HL-60 (cell line): ENCODE results near the gene H1-8.
A peak's percentile ranks its signal among the peaks of the same experiment; 100 is the strongest.

ENCODE experiments used
- DNase-seq, 2 experiments: peaks; one replicate each; pipeline ENCODE4 v3.0.0-alpha.2; 2010 to 2020; ENCODE audit warnings: low read depth in 1 of 2, low spot score in 1 of 2
- H3K27ac ChIP-seq: fragments of 250-450 bp; sonication (Bioruptor Pico); replicated peaks from 2 replicates; pipeline ENCODE4 v1.5.1; 2020; ENCODE audit warnings: mild to moderate bottlenecking, moderate library complexity
- H3K27me3 ChIP-seq: fragments of 250-450 bp; sonication (Bioruptor Pico); 2 replicates; pipeline ENCODE4 v1.5.1; 2021; ENCODE audit warnings: mild to moderate bottlenecking, moderate library complexity; ENCODE audit not compliant: insufficient read depth, poor library complexity, severe bottlenecking
- H3K4me3 ChIP-seq: replicated peaks from 2 replicates; pipeline ENCODE4 v1.5.1; 2011; ENCODE audit warnings: mild to moderate bottlenecking, control low read depth, low read length; ENCODE audit not compliant: insufficient read depth
- GABPA ChIP-seq: IDR thresholded peaks from 2 replicates; pipeline ENCODE4 v1.6.1; 2012; ENCODE audit warnings: low read depth
- POLR2AphosphoS5 ChIP-seq: IDR thresholded peaks from 2 replicates; pipeline ENCODE4 v1.6.1; 2012; ENCODE audit warnings: low read depth
- SPI1 ChIP-seq: IDR thresholded peaks from 2 replicates; pipeline ENCODE4 v1.6.1; 2012; ENCODE audit warnings: low read depth, mild to moderate bottlenecking, borderline replicate concordance
- TF ChIP-seq, protein P1 (sequence below): IDR thresholded peaks from 2 replicates; pipeline ENCODE4 v1.6.1; 2012; ENCODE audit warnings: low read depth; ENCODE audit not compliant: insufficient replicate concordance
- TF ChIP-seq, protein P2 (sequence below): IDR thresholded peaks from one replicate; pipeline ENCODE4 v1.5.1; 2011; ENCODE audit warnings: low read length, control low read depth, inconsistent platforms; ENCODE audit not compliant: insufficient read depth

Gene H1-8

DNA sequence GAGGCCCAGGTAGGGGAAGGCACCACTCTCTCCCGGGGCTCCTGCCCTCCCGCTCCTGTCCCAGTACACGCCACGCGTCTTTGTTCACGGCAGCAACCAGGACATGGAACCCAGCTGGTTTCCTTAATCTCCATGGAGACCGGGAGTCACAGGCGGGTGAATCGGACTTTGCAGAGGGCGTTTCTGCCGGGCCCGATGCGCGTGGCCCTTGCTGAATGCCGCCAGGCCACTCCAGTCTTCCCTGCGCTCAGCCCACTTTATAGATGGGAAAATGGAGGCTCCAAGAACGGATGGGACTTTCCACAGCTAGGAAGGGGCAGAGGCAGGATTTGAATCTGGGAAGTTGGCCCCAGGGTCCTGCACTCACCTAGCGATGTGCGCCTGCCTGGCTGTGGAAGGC lies 56.1 kb downstream of the H1-8 start:
- Histone ChIP-seq H3K27ac (peak overlapping the region; percentile 47), H3K27me3 (no peaks in the 10 kb centered on the region), H3K4me3 (no peak overlapping the region)
- no peak for DNase-seq
- TF ChIP-seq, protein P1, sequence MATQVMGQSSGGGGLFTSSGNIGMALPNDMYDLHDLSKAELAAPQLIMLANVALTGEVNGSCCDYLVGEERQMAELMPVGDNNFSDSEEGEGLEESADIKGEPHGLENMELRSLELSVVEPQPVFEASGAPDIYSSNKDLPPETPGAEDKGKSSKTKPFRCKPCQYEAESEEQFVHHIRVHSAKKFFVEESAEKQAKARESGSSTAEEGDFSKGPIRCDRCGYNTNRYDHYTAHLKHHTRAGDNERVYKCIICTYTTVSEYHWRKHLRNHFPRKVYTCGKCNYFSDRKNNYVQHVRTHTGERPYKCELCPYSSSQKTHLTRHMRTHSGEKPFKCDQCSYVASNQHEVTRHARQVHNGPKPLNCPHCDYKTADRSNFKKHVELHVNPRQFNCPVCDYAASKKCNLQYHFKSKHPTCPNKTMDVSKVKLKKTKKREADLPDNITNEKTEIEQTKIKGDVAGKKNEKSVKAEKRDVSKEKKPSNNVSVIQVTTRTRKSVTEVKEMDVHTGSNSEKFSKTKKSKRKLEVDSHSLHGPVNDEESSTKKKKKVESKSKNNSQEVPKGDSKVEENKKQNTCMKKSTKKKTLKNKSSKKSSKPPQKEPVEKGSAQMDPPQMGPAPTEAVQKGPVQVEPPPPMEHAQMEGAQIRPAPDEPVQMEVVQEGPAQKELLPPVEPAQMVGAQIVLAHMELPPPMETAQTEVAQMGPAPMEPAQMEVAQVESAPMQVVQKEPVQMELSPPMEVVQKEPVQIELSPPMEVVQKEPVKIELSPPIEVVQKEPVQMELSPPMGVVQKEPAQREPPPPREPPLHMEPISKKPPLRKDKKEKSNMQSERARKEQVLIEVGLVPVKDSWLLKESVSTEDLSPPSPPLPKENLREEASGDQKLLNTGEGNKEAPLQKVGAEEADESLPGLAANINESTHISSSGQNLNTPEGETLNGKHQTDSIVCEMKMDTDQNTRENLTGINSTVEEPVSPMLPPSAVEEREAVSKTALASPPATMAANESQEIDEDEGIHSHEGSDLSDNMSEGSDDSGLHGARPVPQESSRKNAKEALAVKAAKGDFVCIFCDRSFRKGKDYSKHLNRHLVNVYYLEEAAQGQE, result no peak
- no peak for TF ChIP-seq GABPA
- TF ChIP-seq, protein P2, sequence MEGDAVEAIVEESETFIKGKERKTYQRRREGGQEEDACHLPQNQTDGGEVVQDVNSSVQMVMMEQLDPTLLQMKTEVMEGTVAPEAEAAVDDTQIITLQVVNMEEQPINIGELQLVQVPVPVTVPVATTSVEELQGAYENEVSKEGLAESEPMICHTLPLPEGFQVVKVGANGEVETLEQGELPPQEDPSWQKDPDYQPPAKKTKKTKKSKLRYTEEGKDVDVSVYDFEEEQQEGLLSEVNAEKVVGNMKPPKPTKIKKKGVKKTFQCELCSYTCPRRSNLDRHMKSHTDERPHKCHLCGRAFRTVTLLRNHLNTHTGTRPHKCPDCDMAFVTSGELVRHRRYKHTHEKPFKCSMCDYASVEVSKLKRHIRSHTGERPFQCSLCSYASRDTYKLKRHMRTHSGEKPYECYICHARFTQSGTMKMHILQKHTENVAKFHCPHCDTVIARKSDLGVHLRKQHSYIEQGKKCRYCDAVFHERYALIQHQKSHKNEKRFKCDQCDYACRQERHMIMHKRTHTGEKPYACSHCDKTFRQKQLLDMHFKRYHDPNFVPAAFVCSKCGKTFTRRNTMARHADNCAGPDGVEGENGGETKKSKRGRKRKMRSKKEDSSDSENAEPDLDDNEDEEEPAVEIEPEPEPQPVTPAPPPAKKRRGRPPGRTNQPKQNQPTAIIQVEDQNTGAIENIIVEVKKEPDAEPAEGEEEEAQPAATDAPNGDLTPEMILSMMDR, result no peak
- no peak for TF ChIP-seq POLR2AphosphoS5
- TF ChIP-seq SPI1, result no peak

DNA sequence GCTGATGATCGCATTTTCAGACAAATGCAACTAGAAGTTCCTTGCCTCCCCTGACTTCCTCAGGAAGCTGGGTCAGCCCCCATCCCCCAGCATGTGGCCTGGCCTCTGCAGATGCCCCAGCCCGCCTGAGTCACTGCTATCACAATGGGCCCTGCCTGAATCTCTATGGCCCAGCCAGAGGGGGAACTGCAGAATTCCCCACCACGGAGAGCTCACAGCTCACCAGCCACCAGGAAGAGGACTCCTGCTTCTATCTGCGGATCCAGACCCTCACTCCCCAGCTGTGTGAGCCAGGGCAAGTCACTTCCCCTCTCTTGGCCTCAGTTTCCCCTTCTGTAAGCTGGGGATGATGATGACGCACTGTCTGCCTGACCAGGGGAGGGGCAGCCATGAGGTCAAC lies 56.6 kb downstream of the H1-8 start:
- H3K27me3 ChIP-seq, result no peaks in the 10 kb centered on the region
- H3K4me3 ChIP-seq, result no peak overlapping the region
- TF ChIP-seq SPI1, result peak; percentile 79
- TF ChIP-seq POLR2AphosphoS5, result peak; percentile 47; the same call in 1 of the 2 replicates
- TF ChIP-seq, protein P1, result peak; percentile 42
- TF ChIP-seq GABPA, result no peak
- peak; percentile 80 to 91 for DNase-seq
- peak overlapping the region; percentile 47 for H3K27ac ChIP-seq

DNA sequence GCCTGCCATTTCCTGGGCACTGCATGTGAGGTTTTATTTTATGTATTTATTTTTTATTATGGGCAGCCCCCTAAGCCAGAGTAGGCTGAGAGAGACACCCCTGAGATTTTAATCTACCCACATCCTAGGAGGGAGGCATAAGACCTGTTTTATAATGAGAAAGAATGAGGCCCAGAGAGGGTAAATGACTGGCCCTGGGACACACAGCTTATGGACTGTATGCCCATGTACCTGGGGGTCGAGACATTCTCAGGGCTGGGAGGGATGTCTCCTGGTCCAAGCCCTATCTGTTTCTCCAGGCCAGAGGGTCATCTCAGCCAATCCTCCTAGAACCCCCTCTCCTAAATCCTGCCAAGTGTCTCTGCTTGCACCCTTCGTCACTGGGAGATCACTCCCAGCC lies 57.4 kb downstream of the H1-8 start:
- Histone ChIP-seq H3K4me3 (no peak overlapping the region), H3K27ac (no peak overlapping the region; the same call in 1 of the 2 replicates), H3K27me3 (no peaks in the 10 kb centered on the region)
- TF ChIP-seq SPI1, result no peak
- TF ChIP-seq, protein P2, result no peak
- TF ChIP-seq GABPA, result no peak
- TF ChIP-seq, protein P1, result no peak
- no peak for TF ChIP-seq POLR2AphosphoS5
- no peak for DNase-seq
